K562 (cell line): Measurements from ENCODE around the gene RSPH1. TPM values are rescaled to one million over a fixed set of nuclear protein-coding genes. Genes with fewer than 3 reads are reported as not detected.

Experiments used
- HMGN3 ChIP-seq: IDR thresholded peaks from 2 replicates; pipeline ENCODE4 v1.6.1; 2011; ENCODE audit warnings: borderline replicate concordance, low read depth, mild to moderate bottlenecking, mixed read lengths, low read length; ENCODE audit not compliant: insufficient read length; ENCODE audit errors: extremely low read depth
- HMGXB4 ChIP-seq: sonication (generic); formaldehyde crosslinking; IDR thresholded peaks from 2 replicates; pipeline ENCODE4 v1.8.1; 2023; ENCODE audit warnings: mild to moderate bottlenecking, missing genetic modification reagents
- IRF9 ChIP-seq: fragments of 450-650 bp; IDR thresholded peaks from 2 replicates; pipeline ENCODE4 v1.6.1; 2016; ENCODE audit warnings: missing biosample characterization, missing genetic modification characterization
- KAT8 ChIP-seq: fragments of 450-650 bp; IDR thresholded peaks from 2 replicates; pipeline ENCODE4 v1.6.1; 2016; ENCODE audit warnings: low read depth, mild to moderate bottlenecking
- MECOM ChIP-seq: fragments of 250-450 bp; sonication (Bioruptor Pico); IDR thresholded peaks from 2 replicates; pipeline ENCODE4 v1.8.0; 2022; ENCODE audit warnings: inconsistent platforms
- NUFIP1 ChIP-seq: fragments of 450-650 bp; IDR thresholded peaks from 2 replicates; pipeline ENCODE4 v1.6.1; 2018; ENCODE audit not compliant: partially characterized antibody
- OTX1 ChIP-seq: fragments of 450-650 bp; formaldehyde crosslinking; IDR thresholded peaks from 2 replicates; pipeline ENCODE4 v1.4.0; 2022; ENCODE audit warnings: mild to moderate bottlenecking
- SMC3 ChIP-seq: conservative IDR thresholded peaks from 2 replicates; pipeline ENCODE4 v1.6.1; 2011; ENCODE audit warnings: low read depth, low read length, improper control_type of control experiment; ENCODE audit not compliant: insufficient read depth
- STAT6 ChIP-seq: sonication (generic); formaldehyde crosslinking; IDR thresholded peaks from 2 replicates; pipeline ENCODE4 v1.8.1; 2023; ENCODE audit warnings: mild to moderate bottlenecking, missing genetic modification reagents
- TAF1 ChIP-seq: IDR thresholded peaks from 2 replicates; pipeline ENCODE4 v1.6.1; 2011; ENCODE audit warnings: mild to moderate bottlenecking, low read length, moderate library complexity; ENCODE audit not compliant: insufficient read depth, control insufficient read depth, severe bottlenecking; ENCODE audit errors: extremely low read depth
- ZMIZ1 ChIP-seq, 2 experiments: fragments of 150-350 bp in 1 of 2; IDR thresholded peaks; 2 replicates each; pipeline ENCODE4 v1.6.1; 2012 to 2016; ENCODE audit warnings: low read depth in 2 of 2, low read length in 2 of 2, mild to moderate bottlenecking in 1 of 2, moderate library complexity in 1 of 2
- ZNF347 ChIP-seq: fragments of 450-650 bp; formaldehyde crosslinking; IDR thresholded peaks from 2 replicates; pipeline ENCODE4 v1.4.0; 2020; ENCODE audit warnings: low read depth, mild to moderate bottlenecking, moderate library complexity
- ZNF518B ChIP-seq: fragments of 250-450 bp; sonication (Bioruptor Pico); IDR thresholded peaks from 2 replicates; pipeline ENCODE4 v1.5.0; 2021; ENCODE audit warnings: mild to moderate bottlenecking, moderate library complexity
- ZZZ3 ChIP-seq: fragments of 450-650 bp; IDR thresholded peaks from 2 replicates; pipeline ENCODE4 v1.6.1; 2016; ENCODE audit warnings: antibody characterized with exemption, mild to moderate bottlenecking, moderate library complexity
- polyA plus RNA-seq, 8 experiments: library from polyadenylated mRNA; depleted of rRNA in 4 of 8; stranded (reverse) in 5 of 8; unstranded in 3 of 8; fragments of >200 nt; fragmentation: Nextera tagmentation in 2 of 8; fragmentation: Illumina TruSeq in 1 of 8; extraction: Ambion mirVana in 2 of 8; extraction: Trizol in 1 of 8; gene quantifications; 2 replicates each; pipeline versions ENCODE4 v1.2.1 to v1.2.3, GENCODE V29; 2011 to 2014; ENCODE audit warnings: inconsistent platforms in 1 of 8, missing spikeins in 1 of 8
- total RNA-seq, 7 experiments: library from RNA; depleted of rRNA in 6 of 7; stranded (reverse); fragments of >200 nt in 6 of 7; fragmentation: Illumina TruSeq in 2 of 7; extraction: Trizol in 2 of 7; gene quantifications; 2 replicates each; pipeline versions ENCODE4 v1.2.1 to v1.2.3, GENCODE V29; 2011 to 2021; ENCODE audit warnings: low replicate concordance in 1 of 7

The RSPH1 gene
- total and polyA plus RNA-seq, 9 of the 15 experiments (the other 6 are each of a cell fraction or from before 2014, with no cell fraction given): 0.17 TPM; not detected in 8

GRCh38 chr21:42433946-42434551 lies 62.0 kb downstream of the RSPH1 start (continued):
- no peak for TF ChIP-seq ZNF518B
- TF ChIP-seq IRF9: no peak
- TF ChIP-seq MECOM (CRISPR knock-in tag): no peak
- TF ChIP-seq KAT8: no peak
- TF ChIP-seq ZMIZ1 (IDR thresholded peaks at IDR 0.05; ENCODE audit: low read depth in 2 of 2, low read length in 2 of 2): no peak
- no peak for TF ChIP-seq TAF1
- TF ChIP-seq OTX1 (CRISPR knock-in tag): no peak
- no peak for TF ChIP-seq HMGXB4
- TF ChIP-seq ZNF347 (CRISPR knock-in tag): no peak
- no peak for TF ChIP-seq ZZZ3
- no peak for TF ChIP-seq HMGN3
- TF ChIP-seq SMC3: no peak
- TF ChIP-seq NUFIP1: no peak
- TF ChIP-seq STAT6: no peak
